Esophagus (tissue), 2 donors: Measurements from ENCODE around the gene UBE2L3. TPM values are rescaled to one million over a fixed set of nuclear protein-coding genes. Genes with fewer than 3 reads are reported as not detected.
"Not testable (repeated sequence)": the region's sequence is repeated elsewhere in the genome, so short reads cannot be mapped to it uniquely, and the experiment has no call there.

Experiments used
- H3K27ac ChIP-seq, 2 donors: one replicate each; pipeline ENCODE4 v1.5.1; 2013; ENCODE audit warnings: low read depth in 2 of 2, mild to moderate bottlenecking in 2 of 2, inconsistent platforms in 1 of 2, low read length in 1 of 2, moderate library complexity in 1 of 2
- H3K27me3 ChIP-seq, 2 donors: one replicate each; pipeline ENCODE4 v1.6.1; 2013; ENCODE audit warnings: low read length in 2 of 2, control low read depth in 1 of 2, mild to moderate bottlenecking in 1 of 2; ENCODE audit not compliant: insufficient read depth in 2 of 2, control insufficient read depth in 1 of 2
- H3K36me3 ChIP-seq, 2 donors: one replicate each; pipeline ENCODE4 v1.6.1; 2013; ENCODE audit warnings: low read length in 1 of 2; ENCODE audit not compliant: control insufficient read depth in 2 of 2, insufficient read depth in 2 of 2
- H3K4me1 ChIP-seq, 2 donors: one replicate each; pipeline ENCODE4 v1.6.1; 2013; ENCODE audit warnings: low read length in 1 of 2; ENCODE audit not compliant: control insufficient read depth in 2 of 2, insufficient read depth in 2 of 2
- H3K4me3 ChIP-seq, 2 donors: one replicate each; pipeline ENCODE4 v1.5.1; 2013; ENCODE audit warnings: low read length in 2 of 2, mild to moderate bottlenecking in 2 of 2, low read depth in 1 of 2, moderate library complexity in 1 of 2
- H3K9me3 ChIP-seq, 2 donors: one replicate each; pipeline ENCODE4 v1.6.1; 2013; ENCODE audit warnings: mild to moderate bottlenecking in 2 of 2, low read depth in 1 of 2, low read length in 1 of 2, moderate library complexity in 1 of 2; ENCODE audit not compliant: control insufficient read depth in 2 of 2, insufficient read depth in 1 of 2
- WGBS, 2 donors: extraction: QIAGEN DNeasy Blood & Tissue Kit; methylation state at CpG; one replicate each; pipeline ENCODE4 v1.1.7; 2013; 5-methylcytosine and 5-hydroxymethylcytosine counted together
- polyA plus RNA-seq, 2 donors: library from polyadenylated mRNA; stranded (reverse); fragments of 200-250 nt; gene quantifications; one replicate each; pipeline ENCODE4 v1.2.3, GENCODE V29; 2013
- donor health status: healthy with polysubstance abuse.
- donor health status: Bipolar disorder and iron deficiency.

Gene UBE2L3
- polyA plus RNA-seq, 2 donors, result 48.4 to 49.1 TPM

- H3K36me3 ChIP-seq, H3K27ac ChIP-seq, H3K9me3 ChIP-seq, H3K4me1 ChIP-seq, H3K4me3 ChIP-seq, H3K27me3 ChIP-seq: not testable (repeated sequence)
- WGBS, 2 donors, result no CpG with 5 or more reads among the region's 44 CpGs
Measured at GRCh38 chr22:21550678-21551047, 16.9 kb upstream of the UBE2L3 start.

- no CpG with 5 or more reads among the region's 4 CpGs for WGBS, 2 donors
- H3K9me3 ChIP-seq, H3K4me3 ChIP-seq: not testable (repeated sequence)
Measured at GRCh38 chr22:21551361-21551760, 16.2 kb upstream of the UBE2L3 start, which contains the start of gene RIMBP3C. TSS of gene RIMBP3C (minus strand) at chr22:21551461. CDS start at chr22:21550976, 485 bp downstream.

GRCh38 chr22:21559345-21560125 is 8.0 kb upstream of the UBE2L3 start:
- not testable (repeated sequence) for H3K27ac ChIP-seq, H3K4me3 ChIP-seq, H3K4me1 ChIP-seq, H3K27me3 ChIP-seq, H3K36me3 ChIP-seq, H3K9me3 ChIP-seq
- WGBS, 2 donors, result 78 to 82% methylated on average over 5 of the region's 10 CpGs

More at GRCh38 chr22:21551361-21551760, 16.2 kb upstream of the UBE2L3 start, which contains the start of gene RIMBP3C:
- H3K27me3 ChIP-seq, H3K27ac ChIP-seq, H3K4me1 ChIP-seq, H3K36me3 ChIP-seq: not testable (repeated sequence)

- H3K27ac ChIP-seq, H3K36me3 ChIP-seq, H3K4me1 ChIP-seq, H3K27me3 ChIP-seq, H3K9me3 ChIP-seq, H3K4me3 ChIP-seq: not testable (repeated sequence)
- 17% methylated on average over 1 of the region's 3 CpGs; no CpG with 5 or more reads in 1 of the 2 donors for WGBS, 2 donors
Measured at GRCh38 chr22:21560657-21561056, 6.9 kb upstream of the UBE2L3 start.

- Histone ChIP-seq H3K27ac (no peak overlapping the region), H3K36me3 (no peaks in the 10 kb centered on the region), H3K9me3 (no peaks in the 10 kb centered on the region), H3K4me3 (no peak overlapping the region), H3K4me1 (no peaks in the 10 kb centered on the region), H3K27me3 (no peaks in the 10 kb centered on the region)
- WGBS, 2 donors, result 94% methylated on average over 8 of the region's 8 CpGs
Measured at GRCh38 chr22:21563912-21564311, 3.6 kb upstream of the UBE2L3 start.

GRCh38 chr22:21564411-21564810 is 3.1 kb upstream of the UBE2L3 start:
- Histone ChIP-seq H3K9me3 (no peaks in the 10 kb centered on the region), H3K4me1 (no peaks in the 10 kb centered on the region), H3K4me3 (no peak overlapping the region), H3K36me3 (no peaks in the 10 kb centered on the region), H3K27ac (no peak overlapping the region), H3K27me3 (no peaks in the 10 kb centered on the region)
- WGBS, 2 donors, result 85 to 88% methylated on average over 6 of the region's 6 CpGs

- Histone ChIP-seq H3K9me3 (no peaks in the 10 kb centered on the region), H3K36me3 (no peaks in the 10 kb centered on the region), H3K4me3 (peak overlapping the region; percentile 66 to 89), H3K4me1 (peaks cover 2 to 10% of the 10 kb centered on the region in 2 donors), H3K27ac (peak overlapping the region; percentile 87 to 97), H3K27me3 (no peaks in the 10 kb centered on the region)
- 1 to 2% methylated on average over 26 of the region's 26 CpGs for WGBS, 2 donors
Measured at GRCh38 chr22:21568347-21569075, 997 bp downstream of the UBE2L3 start.

- not testable (repeated sequence) for H3K36me3 ChIP-seq, H3K27me3 ChIP-seq, H3K9me3 ChIP-seq
- Histone ChIP-seq H3K27ac (peak overlapping the region; percentile 87 to 97), H3K4me3 (peak overlapping the region; percentile 66 to 89), H3K4me1 (peaks cover 2 to 11% of the 10 kb centered on the region in 2 donors)
- 35 to 38% methylated on average over 12 of the region's 12 CpGs for WGBS, 2 donors
Measured at GRCh38 chr22:21569076-21569427, 1.5 kb downstream of the UBE2L3 start.

- no peaks in the 10 kb centered on the region for H3K27me3 ChIP-seq
- no peaks in the 10 kb centered on the region for H3K36me3 ChIP-seq
- peak overlapping the region in 1 of 2 donors; percentile 66 for H3K4me3 ChIP-seq
- H3K4me1 ChIP-seq, result peaks cover 2 to 11% of the 10 kb centered on the region in 2 donors
- 52 to 53% methylated on average over 8 of the region's 8 CpGs for WGBS, 2 donors
- no peak overlapping the region for H3K27ac ChIP-seq
- H3K9me3 ChIP-seq, result no peaks in the 10 kb centered on the region
Measured at GRCh38 chr22:21569459-21570170, 2.1 kb downstream of the UBE2L3 start.
